DMS79 treated with DMSO at 0.1 percent for 48 hours (cell line): ENCODE measurements around the gene DHCR7.

Experiments used
- DNase-seq: peaks from one replicate; lab custom pipeline; 2025; lab: John Stamatoyannopoulos, UW

Gene DHCR7

GRCh38 chr11:71448257-71449171, at the start of gene DHCR7:
DHCR7 (minus strand) TSS chr11:71448393; CDS start chr11:71444952, 3,441 bp downstream.
- peak; percentile 95 for DNase-seq

- DNase-seq, result no peak
Observed at GRCh38 chr11:71496421-71496820, 48.2 kb upstream of the DHCR7 start.

GRCh38 chr11:71495286-71496230, 47.4 kb upstream of the DHCR7 start:
- no peak for DNase-seq

- no peak for DNase-seq
Observed at GRCh38 chr11:71491940-71492339, 43.7 kb upstream of the DHCR7 start.

GRCh38 chr11:71491531-71491930, 43.3 kb upstream of the DHCR7 start:
- DNase-seq, result no peak

GRCh38 chr11:71490731-71491390, 42.7 kb upstream of the DHCR7 start:
- DNase-seq, result no peak

GRCh38 chr11:71490044-71490730, 42.0 kb upstream of the DHCR7 start:
- no peak for DNase-seq

- DNase-seq, result no peak
Observed at GRCh38 chr11:71489311-71490043, 41.3 kb upstream of the DHCR7 start.

- no peak for DNase-seq
Observed at GRCh38 chr11:71488681-71489270, 40.6 kb upstream of the DHCR7 start.

- no peak for DNase-seq
Observed at GRCh38 chr11:71486320-71486719, 38.1 kb upstream of the DHCR7 start.

- DNase-seq, result no peak
Observed at GRCh38 chr11:71485466-71485865, 37.3 kb upstream of the DHCR7 start.

- no peak for DNase-seq
Observed at GRCh38 chr11:71485063-71485399, 36.8 kb upstream of the DHCR7 start.

GRCh38 chr11:71484248-71485062, 36.3 kb upstream of the DHCR7 start:
- DNase-seq, result no peak

GRCh38 chr11:71483692-71484091, 35.5 kb upstream of the DHCR7 start:
- no peak for DNase-seq

- no peak for DNase-seq
Observed at GRCh38 chr11:71482746-71483364, 34.7 kb upstream of the DHCR7 start.

GRCh38 chr11:71482216-71482615, 34.0 kb upstream of the DHCR7 start:
- DNase-seq, result no peak

- DNase-seq, result no peak
Observed at GRCh38 chr11:71481101-71481960, 33.1 kb upstream of the DHCR7 start.

- no peak for DNase-seq
Observed at GRCh38 chr11:71478528-71478840, 30.3 kb upstream of the DHCR7 start.
